HG02938 (cell line): ENCODE data around the gene IL18R1.
A peak's percentile ranks its signal among the peaks of the same experiment; 100 is the strongest.

Source experiments
- ATAC-seq: cut with Tn5 transposase; IDR thresholded peaks from one replicate; pipeline ENCODE4 v1.9.1; 2021; ENCODE audit warnings: mild to moderate bottlenecking, moderate library complexity; ENCODE audit not compliant: unreplicated experiment

IL18R1 gene

DNA sequence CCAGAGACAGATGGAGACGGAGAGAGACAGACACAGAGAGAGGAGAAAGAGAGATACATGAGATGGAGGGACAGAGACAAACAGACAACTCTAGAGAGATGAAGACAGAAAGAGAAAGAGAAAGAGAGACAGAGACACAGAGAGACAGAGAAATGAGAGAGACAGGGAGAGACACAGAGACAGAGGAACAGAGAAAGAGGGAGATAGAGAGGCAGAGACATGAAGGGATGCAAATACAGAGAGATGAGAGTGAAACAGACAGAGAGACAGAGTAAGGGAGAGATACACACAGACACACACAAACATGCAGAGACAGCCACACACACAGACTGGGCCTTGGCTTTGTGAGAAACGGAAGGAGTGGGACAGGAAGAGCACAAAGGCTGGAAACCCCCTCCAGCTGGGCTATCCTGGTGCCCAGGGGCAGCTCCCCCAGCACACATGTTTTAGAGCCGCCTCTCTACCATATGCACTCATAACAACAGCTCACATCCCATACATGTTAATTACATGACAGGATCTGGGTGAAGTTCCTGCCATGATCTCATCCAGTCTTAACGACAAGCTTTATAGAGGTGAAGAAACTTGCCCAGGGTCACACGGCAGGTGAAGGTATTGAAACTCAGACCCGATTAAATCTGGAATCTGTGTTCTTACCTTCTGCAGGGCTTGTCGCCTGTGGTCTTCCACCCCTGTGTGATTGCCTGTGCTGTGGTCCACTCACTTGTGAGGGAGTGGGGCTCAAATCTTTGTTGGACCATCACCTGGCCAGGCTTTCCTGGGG, 32.4 kb downstream of the IL18R1 start:
- ATAC-seq = no peak

DNA sequence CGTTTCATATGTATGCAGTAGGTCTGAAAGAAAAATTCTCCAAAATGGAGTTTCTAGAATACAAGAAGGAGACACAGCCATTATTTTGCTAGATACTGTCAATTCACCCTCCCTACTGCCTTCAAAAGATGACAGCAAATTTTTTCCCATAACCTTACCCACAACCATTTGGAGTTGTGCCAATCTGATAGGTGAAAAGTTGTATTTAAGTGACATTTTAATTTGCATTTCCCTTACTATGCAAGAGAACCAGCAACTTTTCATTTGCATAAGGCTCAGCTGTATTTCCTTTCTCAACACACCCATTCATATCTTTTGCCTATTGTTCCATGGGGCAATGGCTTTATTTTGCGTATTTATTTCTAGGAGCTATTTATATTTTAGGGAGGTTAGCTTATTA, 36.0 kb downstream of the IL18R1 start:
- ATAC-seq = no peak

DNA sequence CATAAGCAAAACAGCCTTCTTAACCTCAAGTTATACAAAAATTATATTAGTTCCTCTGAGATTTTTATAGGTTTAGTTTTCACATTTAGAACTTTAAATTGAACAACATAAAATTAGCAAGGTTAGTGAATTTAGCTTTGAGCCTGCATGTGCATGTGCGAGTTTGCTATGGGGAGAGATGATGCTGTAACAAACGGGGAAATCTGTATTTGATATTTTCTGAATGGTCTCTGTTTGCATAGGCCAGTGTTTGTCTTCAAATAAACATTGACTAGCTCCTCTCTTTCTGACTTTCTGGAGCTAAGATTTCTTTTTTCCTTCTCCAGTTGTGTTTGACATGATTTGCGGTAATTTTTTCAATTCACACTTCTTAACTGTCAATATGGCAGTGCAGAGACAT, 36.5 kb downstream of the IL18R1 start:
- ATAC-seq = no peak

DNA sequence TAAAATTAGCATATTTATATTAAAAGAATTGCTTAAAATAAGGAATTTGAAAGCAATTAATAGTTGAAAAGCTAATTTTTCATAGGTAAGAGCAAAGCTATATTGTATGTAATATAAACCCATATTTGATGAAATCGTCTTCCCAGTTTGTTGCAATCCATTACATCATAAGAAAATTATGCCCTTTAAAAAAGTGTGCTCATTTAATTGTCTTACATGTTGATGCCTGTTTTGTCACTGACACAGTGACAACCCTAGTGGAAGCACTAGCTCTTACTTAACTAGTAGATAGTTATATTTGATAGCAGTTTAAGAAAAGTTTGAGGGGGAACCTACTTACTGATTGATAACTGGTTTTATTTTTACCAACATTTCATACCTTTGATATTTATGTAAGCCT, 37.3 kb downstream of the IL18R1 start:
- no peak for ATAC-seq

DNA sequence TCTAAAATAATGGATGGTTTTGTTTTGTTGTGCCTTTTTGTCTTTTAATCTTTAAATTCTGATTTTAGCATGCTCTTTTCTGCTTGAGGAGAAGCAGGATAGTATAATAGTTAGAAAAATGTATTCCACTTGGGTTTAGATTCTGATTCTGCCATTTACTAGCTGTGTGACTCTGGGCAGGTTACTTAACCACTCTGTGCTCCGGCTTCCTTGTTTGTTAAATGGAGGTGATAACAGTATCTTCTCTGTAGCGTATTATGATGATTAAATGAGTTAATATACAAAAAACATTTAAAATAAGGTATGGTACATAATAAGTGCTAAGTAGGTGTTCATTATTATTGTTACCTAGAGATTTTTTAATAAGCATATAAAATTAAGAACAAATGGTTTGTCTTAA, 40.4 kb downstream of the IL18R1 start:
- ATAC-seq = no peak

DNA sequence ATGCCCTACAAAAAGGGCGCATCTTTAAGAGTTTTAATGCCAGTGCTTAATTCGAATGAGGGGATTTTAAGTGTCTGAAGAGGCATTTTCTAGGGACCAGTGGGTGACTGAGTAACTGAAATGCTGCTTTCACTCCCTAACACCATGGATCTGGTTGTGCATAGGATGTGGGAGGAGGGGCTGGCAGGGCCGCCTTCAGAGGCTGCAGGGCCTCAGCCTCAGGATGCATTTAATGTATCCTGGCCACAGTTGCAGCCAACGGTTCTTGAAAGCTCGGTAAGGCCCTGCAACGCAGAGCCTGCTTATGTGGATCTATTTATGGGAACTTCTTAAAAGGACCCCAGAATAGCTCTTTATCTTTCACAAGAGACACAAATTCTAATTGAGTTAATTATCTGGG, 41.6 kb downstream of the IL18R1 start:
- ATAC-seq = no peak

DNA sequence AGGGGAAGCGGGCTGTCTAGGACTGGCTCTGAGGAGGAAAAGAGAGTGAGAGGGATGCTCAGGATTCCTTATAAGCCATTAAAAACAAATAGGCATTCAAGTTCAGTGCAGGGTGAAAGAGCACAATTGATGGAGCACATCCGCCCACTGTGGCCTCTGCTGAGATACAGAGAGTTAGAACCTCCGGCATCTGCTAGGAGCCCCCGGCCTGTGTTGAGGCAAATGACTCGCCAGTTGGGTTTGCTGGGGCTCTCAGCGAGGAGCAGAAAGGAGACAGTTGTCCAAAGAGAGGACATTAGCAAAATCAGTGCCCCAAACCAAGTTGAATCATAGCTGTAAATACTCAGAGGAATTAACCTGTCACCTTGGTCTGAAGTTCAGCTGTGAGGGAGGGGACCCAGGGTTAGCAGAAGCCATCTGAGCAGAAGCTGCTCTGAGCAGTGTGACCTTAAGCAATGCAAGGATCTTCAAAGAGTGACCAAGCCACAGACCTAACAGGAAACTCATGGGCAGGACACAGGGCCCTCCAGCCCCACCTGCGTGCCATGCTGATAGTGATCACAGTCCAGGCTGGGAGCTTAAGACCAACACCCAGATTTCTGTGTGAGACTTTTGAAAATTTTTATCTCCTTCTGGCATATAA, 44.0 kb downstream of the IL18R1 start:
- ATAC-seq = no peak

DNA sequence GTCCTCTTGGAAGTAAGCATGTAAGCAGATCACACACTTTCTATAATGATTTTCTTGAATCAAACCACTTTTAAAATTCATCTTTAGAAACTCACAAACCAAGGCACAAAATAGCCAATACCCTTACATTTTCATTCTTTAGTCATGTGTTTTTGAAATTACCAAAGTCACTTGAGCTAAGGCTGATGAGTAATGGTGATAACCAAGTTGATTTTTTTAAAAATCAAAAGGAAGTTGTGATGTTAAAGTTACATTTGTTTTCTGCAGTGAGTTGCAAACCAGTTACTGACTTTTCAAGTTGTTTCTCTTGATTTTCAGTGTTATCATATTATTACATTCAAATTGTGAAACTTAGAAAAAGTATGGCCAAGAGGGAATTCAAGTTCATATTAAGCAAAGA, 45.9 kb downstream of the IL18R1 start:
- no peak for ATAC-seq

DNA sequence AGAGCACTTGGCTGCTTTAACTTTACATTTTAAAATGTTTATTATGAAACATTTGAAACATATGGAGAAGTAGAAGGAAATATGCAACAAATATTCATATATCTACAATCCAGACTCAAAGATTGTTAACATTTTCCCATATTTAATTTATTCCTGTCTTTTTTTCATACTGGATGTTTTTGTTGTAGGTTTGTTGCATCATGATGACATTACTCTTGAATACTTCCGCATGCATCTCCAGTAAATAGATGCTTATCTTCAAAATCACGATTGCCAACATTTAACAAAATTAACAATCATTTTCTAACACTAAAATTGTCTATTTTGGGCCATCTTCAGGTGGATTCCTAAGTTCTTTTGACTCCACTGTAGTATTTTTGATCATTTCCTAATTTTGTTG, 46.3 kb downstream of the IL18R1 start:
- no peak for ATAC-seq

DNA sequence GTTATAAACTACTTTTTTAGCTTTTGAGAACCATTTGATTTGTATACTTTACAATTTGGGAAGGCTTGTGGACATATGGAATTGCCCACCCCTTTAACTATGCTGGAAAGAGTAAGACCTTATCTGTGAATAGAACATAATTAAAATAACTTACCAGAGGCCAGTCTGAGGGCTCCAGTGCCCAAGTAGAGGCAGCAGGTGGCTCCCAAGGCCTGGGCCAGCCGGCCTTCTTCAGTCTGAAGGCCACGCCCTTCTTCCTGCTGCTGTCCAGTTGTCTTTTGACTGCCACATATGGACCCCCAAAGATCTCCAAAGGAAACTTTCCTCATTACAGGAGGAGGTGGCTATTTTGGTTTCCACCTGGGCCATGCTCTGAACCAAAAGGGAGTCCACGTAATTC, 55.4 kb downstream of the IL18R1 start:
- ATAC-seq = no peak

DNA sequence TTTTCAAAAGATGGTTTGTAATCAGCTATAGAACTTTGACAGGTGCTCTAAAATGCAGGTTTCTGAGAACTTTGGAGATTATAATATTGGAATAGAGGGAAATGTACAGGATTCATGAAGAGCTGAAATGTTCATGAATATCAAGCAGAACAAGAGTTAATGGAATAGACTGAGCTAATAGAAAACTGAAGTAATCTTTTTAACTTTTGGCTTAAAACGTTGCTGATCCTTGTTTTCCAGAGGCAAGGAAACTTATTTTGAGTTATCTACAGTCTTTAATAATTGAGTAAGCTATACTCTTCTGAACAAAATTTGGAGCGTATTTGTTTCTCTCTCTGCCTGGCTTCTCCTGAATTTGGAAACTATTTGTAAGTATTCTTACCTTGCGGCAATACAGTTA, 56.6 kb downstream of the IL18R1 start:
- ATAC-seq = no peak

DNA sequence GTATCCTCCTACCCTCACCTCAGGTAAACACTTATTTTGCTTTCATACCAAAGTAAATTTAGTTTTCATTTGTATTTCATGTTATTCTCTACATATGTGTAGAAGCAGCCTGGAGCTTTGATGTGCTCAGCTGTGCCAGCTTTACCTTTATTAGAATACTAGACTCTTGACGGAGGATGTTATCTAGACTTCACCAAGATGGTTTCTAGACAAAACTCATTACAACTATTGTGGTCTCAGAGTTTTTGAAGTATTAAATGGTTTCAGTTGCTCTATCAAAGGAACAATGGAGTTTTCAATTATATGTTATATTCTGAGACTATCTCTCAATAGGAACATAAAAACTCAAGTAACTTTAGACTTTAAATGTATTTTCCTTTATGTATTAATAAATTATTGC, 62.4 kb downstream of the IL18R1 start:
- peak; percentile 71 for ATAC-seq

DNA sequence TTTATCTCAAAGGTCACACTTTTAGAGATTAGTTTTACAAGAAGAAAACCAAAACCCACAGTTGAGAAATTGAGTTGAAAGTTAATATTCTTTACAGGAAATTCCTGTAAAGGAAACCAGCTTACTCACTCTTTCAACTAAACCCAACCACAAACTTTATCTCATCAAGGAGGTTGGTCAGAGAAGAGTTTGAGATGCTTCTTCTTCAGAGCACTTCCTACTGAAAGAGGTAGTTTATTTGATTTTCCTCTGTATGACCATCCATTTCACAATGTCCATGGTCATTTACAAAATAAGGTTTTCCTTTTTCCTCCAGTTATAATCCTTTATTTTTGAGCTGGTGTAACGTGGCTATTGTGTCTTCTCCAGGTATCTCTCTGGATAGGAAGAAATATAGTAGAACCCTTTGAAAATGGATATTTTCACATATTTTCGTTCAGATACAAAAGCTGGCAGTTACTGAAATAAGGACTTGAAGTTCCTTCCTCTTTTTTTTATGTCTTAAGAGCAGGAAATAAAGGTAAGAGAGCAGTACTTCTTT, 62.9 kb downstream of the IL18R1 start:
- ATAC-seq = peak; percentile 94

DNA sequence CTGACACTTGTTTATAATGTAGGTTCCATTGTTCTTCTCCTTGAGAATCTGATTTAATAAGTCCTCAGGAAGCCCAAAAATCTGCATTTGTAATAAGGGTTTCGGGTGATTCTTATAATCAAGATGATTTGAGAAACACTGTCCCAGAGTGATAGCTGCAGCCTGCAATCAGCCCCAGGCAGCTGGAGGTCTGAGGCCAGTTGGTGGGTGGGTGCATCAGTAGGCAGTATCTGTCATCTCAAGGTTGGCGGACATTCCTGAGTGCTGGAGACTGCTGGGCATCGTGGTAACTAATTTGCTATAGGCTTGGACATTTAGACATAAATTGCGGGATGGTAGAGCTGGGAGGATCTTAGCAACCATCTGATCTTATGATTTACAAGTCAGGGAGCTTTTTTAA, 64.7 kb downstream of the IL18R1 start:
- ATAC-seq = no peak

DNA sequence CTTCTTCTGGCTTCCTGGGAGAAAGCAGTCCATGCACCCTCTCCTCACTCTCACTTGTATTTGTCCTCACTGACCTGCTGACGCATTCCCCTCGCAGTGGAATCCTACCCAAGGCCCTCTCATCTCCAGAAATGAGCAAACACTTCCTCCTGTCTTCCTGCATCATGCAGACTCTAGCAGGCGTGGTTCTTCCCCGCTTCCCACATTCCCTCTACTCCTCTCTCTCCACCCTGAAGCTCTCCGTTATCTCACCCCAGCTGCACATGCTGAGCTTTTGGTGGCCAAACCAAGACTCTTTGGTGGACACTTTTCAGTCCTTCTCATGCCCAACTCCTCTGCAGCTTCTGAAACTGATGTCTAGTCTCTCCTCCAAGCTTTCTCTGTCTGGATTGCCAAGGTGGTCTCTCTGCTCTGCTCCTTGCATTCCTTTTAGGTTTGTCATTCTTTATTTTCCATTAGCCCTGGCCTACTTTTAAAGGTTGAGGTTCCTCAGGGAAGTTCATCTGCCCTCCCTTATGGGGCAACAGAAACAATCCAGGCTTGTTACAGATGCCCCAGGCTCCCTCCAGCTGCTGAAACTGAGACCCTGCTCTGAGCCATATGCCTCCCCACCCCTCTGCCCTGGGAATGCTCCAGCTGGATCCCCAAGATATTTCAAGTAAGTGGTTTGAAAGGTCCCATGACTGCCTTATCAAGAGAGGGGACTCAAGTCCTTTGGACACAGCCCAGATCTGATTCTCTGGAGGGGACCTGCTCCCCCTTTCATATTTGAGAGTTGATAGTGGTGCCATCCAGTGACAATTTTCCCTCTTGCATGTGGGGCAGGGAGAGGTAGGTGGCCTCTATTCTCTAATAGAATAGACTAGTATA, 66.5 kb downstream of the IL18R1 start:
- ATAC-seq = no peak

DNA sequence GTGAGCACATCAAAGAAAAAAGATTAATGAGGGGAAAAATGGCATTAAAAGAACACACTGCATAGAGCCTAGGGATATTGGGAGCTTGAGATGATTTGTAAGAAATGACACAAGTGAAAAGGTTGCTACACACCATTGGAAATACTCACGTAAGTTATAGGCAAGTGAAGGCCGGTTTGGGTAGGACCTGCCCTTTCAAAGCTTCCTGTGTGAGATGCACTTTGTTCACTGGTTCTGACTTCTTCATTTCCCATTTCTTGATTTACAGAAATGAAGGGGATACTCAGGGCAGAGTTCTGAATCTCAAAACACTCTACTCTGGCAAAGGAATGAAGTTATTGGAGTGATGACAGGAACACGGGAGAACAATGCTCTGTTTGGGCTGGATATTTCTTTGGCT, 67.3 kb downstream of the IL18R1 start, which contains the start of gene IL18RAP:
IL18RAP (plus strand) TSS at position 251 of the 400 bp plus-strand sequence; CDS start at position 369, 118 bp downstream.
- ATAC-seq = no peak

DNA sequence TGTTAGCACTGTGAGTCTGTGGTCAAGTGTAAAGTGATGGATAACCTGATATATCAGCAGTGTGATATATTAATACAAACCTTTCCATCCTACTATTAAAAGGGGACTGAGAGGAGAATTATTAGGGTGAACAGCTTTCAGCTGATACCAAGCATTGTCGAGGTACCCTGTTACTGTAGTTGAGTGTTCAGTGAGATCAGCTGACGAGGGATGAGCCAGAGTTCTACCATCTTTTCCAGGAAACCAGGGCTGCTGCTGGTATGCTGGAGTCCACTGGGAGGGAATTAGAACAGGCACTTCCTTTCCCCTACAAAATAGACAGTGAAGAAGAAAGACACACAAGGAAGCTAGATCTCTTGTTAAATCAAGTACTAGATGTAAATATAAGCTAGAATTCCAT, 67.8 kb downstream of the IL18R1 start:
- ATAC-seq = no peak

DNA sequence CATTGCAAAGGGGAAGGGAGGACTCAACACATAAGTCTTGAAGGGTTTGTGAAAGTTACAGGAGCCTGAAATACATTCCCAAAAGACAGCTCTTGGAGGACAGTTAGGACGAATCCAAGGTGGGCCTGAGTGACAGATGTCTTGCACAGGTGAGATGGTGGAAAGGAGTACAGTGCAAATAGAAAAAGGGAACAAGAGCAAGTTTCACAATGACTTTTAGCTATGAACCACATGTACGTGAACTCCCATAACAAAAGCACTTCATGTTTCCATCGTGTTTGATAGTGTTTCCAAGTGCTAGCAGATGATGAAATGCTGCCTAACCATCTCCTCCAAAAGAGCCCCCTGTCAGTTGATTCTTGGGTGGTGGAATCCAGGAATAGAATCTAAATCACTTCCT, 69.2 kb downstream of the IL18R1 start:
- ATAC-seq = peak; percentile 93

DNA sequence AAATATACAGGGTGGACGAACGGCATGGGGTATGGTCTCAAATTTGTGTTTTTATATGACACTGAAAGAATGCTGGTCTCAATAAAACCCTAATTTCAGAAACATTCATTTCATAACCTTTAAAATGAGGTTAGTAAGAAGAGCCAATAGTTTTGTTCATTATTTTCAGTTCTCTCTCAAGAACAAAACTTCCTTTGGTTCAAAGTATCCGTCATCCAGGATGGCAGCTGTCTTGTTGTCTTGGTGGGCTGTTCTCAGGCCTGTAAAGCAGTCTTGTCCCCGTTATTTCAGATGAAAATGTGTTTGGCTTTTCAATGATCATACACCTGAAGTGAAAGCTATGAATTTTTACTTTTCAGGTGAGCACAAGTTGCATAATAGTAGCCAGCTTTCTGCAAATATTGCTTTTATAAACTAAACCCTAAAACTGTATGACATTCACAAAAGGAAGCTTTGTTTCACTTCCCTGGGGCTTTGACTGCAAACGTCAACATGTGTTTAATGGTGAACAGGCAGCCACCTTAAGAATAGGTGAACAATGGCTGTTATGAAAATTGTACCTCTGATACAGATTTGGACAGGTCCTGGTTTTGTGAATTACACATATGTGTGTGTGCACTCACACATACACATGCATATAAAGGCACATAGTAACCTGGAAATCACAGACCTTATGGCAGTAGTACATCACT, 70.0 kb downstream of the IL18R1 start:
- ATAC-seq = no peak

DNA sequence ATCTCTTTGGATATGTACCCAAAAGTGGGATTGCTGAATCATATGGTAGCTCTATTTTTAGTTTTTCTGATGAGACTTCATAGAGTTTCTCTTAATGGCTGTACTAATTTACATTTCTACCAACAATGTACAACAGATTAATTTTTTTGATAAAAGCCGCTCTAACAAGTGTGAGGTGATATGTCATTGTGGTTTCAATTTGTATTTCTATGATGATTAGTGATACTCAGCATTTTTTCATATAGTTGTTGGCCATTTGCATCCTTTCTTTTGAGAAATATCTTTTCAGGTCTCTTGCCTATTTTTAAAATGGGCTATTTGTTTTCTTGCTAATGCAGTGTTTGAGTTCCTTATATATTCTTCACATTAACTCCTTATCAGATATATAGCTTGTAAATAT, 71.7 kb downstream of the IL18R1 start:
- ATAC-seq = no peak

DNA sequence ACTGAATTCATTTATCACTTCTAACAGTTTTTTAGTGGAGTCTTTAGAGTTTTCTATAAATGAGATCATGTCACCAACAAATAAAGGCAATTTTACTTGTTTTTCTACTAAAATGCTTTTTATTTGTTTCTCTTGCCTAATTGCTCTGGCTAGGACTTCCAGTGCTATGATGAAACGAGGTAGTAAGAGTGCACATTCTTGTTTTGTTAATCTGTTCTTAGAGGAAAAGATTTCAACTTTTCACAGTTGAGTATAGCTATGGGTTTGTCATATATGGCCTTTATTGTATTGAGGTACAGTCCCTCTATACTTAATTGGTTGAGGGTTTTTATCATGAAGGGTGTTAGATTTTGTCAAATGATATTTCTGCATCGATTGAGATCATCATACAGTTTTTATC, 73.0 kb downstream of the IL18R1 start:
- no peak for ATAC-seq
